HG02973 (cell line): Measurements from ENCODE around the gene PRDM15.

Experiments used
- ATAC-seq: cut with Tn5 transposase; IDR thresholded peaks from one replicate; pipeline ENCODE4 v1.9.1; 2021; ENCODE audit warnings: moderate library complexity; ENCODE audit not compliant: unreplicated experiment

Gene PRDM15

GRCh38 chr21:41913230-41913629 lies 34.1 kb upstream of the PRDM15 start:
- ATAC-seq: no peak

- ATAC-seq: no peak
Observed at GRCh38 chr21:41908829-41909228, 29.7 kb upstream of the PRDM15 start.

- ATAC-seq: no peak
Observed at GRCh38 chr21:41907496-41908258, 28.5 kb upstream of the PRDM15 start.

DNA sequence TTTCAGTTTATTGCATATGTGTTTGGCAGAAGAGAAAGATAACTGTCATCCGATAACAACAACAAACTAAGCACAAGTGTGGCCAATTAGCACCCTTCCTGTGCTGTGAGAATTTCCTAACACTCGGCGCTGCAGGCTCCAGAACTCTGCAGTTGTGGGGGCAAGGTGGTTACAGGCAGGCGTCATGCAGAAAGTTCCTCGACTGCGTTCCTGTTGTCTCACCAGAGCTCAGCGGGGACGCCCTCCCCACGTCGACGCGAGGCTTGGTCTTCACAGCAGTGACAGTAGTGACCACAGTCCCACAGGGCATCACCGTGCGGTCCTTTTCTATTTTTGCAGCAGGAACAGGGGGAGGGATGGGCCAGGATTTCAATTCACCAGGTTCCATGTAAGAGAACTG lies 27.6 kb upstream of the PRDM15 start:
- no peak for ATAC-seq

GRCh38 chr21:41903559-41904351 lies 24.6 kb upstream of the PRDM15 start:
- ATAC-seq: no peak

DNA sequence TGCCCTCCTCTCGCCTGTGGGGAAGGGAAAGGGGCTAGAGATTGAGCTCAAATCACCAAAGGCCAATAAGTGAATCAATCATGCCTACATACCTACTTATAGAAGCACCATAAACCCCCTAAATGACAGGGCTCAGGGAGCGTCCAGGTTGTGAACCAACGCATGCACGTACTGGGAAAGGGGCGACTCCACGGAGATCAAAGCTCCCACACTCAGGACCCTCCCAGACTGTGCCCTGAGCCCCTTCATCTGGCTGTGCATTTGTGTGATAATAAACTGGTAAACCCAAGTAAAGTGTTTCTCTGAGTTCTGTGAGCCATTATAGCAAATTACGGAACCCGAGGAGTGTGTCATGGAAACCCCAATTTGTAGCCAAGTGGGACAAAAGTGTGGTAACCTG lies 23.8 kb upstream of the PRDM15 start:
- ATAC-seq: no peak

DNA sequence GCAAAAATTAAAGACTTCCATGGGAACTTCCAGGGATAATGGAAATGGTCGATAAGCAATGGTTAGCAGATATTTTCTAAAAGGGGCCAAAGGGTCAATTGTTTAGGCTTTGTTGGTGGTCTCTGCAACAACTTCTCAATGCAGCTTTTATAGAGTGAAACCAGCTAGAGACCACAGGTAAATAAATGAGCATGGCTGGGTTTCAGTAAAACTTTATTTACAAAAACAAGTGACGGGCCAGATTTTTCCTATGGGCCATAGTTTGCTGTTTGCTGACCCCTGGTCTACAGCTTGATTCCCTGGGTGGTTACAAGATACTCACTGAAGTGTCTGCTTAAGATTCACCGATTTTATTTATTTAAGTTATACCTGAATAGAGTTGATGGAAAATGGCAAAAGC lies 22.6 kb upstream of the PRDM15 start:
- no peak for ATAC-seq

DNA sequence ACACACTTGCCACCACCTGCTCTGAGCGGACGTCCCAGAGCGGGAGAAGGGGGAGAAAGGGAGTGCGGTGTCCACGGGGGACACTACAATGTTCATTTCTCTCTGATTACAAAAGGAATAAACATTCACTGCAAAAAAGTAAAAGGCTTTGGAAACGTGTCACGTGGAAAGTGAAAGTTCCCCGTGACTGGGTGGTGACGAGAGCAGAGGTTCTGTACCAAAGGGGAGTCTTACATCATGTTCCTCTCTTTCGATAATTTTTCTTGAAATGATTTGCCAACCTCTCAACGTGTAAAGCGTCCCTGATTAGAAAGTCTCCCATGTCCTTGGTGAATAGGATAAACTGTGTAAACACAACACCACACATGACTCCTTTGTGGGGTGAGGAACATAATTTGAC lies 22.0 kb upstream of the PRDM15 start:
- ATAC-seq: no peak

- no peak for ATAC-seq
Observed at GRCh38 chr21:41900401-41900800, 21.3 kb upstream of the PRDM15 start.

DNA sequence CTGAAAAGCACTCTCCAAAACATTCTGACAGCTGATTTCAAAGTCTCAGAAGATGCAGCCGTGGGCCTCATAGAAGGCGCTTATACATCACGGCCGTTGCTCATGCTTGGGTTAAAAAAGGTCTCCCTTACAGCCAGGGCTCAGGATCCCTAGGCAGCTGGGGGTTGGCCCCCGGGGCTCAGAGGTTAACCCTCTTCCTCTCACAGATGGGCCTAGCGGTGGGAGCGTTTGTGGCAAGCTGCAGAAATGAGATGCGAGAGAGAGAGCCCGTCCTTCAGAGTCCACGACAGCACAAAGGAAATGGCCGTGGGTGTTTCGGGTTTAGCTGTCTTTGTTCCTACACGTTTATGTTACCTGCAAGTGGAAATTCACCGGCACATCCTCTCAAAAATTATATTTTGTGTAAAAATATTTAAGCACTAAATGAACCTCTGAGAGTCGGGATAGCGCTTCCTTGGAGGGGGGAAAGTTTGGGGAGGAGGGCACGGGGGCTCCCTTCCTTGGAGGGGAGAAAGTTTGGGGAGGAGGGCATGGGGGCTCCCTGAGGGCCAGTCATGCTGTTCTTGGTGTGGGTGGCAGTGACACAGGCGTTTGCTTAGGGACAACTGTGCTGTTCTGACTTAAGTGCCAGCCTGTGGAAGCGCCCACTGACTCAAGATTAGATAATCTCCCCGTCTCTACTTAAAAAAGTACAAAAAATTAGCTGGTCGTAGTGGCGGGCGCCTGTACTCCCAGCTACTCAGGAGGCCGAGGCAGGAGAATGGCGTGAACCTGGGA lies 20.5 kb upstream of the PRDM15 start:
- no peak for ATAC-seq

GRCh38 chr21:41898998-41899397 lies 19.9 kb upstream of the PRDM15 start:
- no peak for ATAC-seq

GRCh38 chr21:41897700-41898099 lies 18.6 kb upstream of the PRDM15 start:
- no peak for ATAC-seq

DNA sequence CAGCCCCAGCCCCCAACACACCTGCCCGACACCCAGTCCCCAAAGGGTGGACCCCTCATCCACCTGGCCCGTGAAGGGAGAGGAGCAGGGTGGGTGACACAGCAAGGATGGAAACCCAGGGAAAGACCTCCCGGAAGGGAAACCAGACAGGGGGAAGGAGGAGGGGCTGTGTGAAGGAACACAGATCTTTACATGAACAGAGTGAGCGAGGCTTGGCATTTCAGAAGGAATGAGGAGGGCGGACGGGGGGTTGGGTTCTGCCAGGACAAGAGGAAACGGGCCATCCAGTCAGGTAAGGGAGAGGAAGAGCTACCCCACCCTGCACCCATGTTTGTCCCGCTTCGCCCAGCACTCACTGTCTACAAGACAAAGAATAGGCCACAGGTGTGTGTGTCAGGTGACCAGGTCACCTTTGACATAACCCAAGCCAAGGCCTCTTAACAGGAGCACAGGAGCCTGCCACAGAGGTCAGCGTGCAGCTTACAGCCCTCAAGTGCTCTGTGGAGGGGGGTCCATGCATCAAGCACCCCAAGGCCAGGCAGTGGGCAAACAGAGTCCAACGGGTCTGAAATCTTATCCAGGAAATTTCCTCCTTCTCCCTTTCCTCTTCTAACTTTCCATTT lies 18.0 kb upstream of the PRDM15 start:
- ATAC-seq: no peak

DNA sequence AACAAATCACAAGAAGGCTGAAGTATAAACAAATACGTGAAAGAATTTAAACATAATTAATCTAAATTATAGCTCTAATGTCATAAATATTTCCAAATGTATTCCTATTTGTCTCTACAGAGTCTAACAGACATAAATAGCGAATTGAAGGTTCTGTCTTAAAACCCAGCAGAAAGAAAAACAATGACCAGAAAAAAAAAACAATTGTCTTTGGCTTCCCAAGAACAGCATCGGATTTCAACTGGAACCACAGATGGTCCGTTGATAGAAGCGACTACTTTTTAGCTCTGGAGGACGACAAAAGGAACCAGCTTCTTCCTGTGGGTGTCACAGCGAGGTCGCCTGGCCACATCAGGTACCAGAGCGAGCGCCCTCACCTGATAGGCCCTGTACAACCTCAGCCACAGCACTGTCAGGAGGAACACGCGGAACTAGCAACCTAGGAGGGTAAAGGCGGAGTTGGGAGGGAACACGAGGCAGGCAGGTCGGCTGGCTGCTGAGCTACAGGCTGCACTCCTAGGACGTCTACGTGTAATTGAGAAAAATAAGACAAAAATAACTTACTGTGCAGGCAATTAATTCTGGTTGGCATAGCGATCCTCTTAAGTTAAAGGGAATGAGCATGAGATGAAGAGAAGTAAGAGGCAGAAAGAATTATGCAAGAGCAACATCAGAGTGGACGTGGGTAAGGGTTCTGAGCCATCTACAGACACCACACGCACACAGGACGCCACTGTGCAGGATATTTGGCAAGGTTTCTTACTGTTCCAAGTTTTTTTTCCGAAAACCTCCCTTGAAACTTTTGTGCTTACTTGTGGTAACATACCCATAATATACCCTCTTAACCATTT lies 16.7 kb upstream of the PRDM15 start:
- no peak for ATAC-seq

GRCh38 chr21:41894922-41895557 lies 15.9 kb upstream of the PRDM15 start:
- ATAC-seq: no peak

DNA sequence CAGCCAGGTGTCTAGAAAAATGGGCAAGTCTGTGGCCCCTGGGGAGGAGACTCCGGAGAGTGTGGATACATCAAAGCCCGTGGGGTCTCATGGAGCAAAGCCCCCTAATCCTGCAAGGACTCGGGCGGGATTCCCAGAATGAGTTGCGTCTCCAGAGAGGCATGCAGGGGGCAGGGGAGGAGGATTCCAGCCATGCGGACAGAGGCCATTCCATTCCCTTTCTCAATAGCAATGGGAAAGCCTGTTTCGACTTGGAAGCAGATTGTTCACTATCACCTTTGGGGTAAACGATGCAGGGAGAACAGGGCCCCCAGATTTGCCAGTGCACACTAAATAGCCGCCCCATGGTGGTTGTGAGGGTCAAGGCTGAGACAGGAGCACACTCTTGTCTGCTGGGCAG lies 15.4 kb upstream of the PRDM15 start:
- no peak for ATAC-seq

- ATAC-seq: no peak
Observed at GRCh38 chr21:41892726-41893125, 13.6 kb upstream of the PRDM15 start.

GRCh38 chr21:41891132-41891531 lies 12.0 kb upstream of the PRDM15 start:
- no peak for ATAC-seq

GRCh38 chr21:41890355-41890754 lies 11.2 kb upstream of the PRDM15 start:
- no peak for ATAC-seq
